GM18868 (cell line): ENCODE measurements around the gene PHLDA3.

ENCODE experiments used
- ATAC-seq: cut with Tn5 transposase; IDR thresholded peaks from one replicate; pipeline ENCODE4 v1.9.1; 2021; ENCODE audit warnings: mild to moderate bottlenecking, moderate library complexity; ENCODE audit not compliant: unreplicated experiment

PHLDA3 gene

GRCh38 chr1:201468844-201469644 is at the start of gene PHLDA3:
Gene PHLDA3, minus strand, starts transcription at chr1:201469188. Its CDS starts 402 bp downstream, at chr1:201468786.
- ATAC-seq: peak; percentile 86

GRCh38 chr1:201518071-201518470 is 49.1 kb upstream of the PHLDA3 start:
- no peak for ATAC-seq

GRCh38 chr1:201517631-201518030 is 48.6 kb upstream of the PHLDA3 start:
- no peak for ATAC-seq

- no peak for ATAC-seq
These were observed 47.6 kb upstream of the PHLDA3 start for GRCh38 chr1:201516511-201517127.

DNA sequence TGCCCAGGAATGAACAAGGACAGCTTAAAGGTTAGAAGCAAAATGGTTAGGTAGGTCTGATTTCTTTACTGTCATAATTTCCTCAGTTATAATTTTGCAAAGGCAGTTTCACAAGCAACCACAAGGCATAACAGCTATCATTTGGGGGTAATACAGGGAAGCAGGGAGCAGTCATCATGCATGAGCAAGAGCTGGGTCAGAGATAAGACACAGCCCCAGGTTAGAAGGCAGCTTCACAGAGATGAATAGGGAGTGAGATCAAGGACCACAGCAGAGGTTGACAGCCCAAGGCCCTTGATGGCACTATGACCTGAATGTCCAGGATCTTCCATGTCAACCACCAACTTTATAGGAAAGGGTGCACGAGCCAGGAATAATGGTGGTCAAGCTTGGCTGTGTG is 46.9 kb upstream of the PHLDA3 start:
- ATAC-seq: no peak

- no peak for ATAC-seq
These were observed 46.2 kb upstream of the PHLDA3 start for GRCh38 chr1:201515062-201515750.

DNA sequence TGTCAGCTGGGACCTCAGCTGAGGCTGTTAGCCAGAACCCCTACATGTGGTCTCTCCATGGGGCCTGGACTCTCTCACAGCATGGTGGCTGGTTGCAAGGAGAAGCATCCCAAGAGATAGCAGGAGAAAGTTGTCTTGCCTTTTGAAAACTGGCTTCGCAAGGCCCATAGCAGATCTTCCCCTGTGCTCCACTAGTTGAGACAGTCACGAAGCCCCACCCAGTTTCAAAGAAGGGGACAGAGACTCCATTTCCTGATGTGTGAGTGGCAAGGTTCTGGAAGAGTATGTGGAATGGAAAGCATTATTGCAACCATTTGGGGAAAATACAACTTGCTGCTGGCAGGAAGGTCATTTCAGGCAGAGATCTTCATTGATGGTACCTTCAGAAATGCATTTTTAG is 45.5 kb upstream of the PHLDA3 start:
- ATAC-seq: no peak

DNA sequence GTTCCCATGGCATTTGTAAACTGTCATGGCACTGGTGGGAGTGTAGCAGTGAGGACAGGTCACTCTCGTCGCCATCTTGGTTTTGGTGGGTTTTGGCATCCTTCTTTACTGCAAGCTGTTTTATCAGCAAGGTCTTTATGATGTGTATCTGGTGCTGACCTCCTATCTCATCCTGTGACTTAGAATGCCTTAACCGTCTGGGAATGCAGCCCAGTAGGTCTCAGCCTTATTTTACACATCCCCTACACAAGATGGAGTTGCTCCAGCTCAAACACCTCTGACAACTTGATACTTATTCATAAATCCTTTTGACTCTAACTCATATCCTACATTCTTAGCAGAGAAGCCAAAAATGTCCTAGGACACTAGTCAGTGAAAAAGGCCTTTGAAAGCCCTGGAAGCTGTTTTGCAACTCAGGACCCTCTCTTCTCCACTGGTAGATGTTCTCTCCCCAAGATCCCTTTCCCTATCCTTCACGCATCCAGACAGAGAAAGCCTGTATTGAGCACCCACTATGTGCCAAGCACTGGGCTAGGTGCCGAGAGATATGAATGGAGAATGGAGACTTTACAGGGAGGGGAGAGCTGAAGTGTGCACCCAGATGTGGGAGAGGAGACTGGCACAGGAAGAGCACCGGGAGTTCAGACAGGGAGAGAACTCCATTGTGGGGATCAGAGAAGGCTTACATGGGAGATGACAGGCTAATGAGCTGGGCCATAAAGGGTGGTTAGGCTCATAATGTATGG is 44.7 kb upstream of the PHLDA3 start:
- ATAC-seq: no peak

DNA sequence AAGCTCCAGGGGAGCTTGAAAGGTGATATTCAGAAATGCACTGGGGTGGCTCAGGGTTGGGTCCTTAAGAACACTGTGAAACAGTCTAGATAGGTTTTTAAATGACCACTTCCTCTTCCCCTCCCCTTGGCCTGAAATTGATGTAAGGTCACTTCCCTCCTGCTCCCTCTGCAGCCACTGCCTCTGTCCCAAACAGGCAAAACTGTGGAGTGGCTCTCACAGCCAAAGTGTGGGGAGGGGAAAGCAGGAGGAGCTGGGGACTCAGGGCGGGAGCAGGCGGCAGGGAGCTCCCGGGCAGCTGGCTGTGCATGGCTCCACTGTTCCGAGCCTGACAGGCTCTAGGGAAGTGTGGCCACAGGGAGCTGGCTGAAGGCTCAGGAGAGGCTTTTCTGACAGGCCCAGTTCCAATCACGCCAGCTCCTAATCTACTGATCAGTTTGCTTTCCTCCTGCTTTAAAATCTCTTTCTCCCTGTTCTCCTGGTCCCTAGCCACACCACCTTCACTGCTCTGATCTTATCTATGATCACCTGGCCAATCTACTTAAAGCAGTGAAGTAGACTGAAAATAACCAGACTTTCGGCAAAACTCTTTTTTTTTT is 43.1 kb upstream of the PHLDA3 start:
- no peak for ATAC-seq

- ATAC-seq: no peak
These were observed 42.5 kb upstream of the PHLDA3 start for GRCh38 chr1:201511396-201511940.

GRCh38 chr1:201510734-201511133 is 41.7 kb upstream of the PHLDA3 start:
- no peak for ATAC-seq

DNA sequence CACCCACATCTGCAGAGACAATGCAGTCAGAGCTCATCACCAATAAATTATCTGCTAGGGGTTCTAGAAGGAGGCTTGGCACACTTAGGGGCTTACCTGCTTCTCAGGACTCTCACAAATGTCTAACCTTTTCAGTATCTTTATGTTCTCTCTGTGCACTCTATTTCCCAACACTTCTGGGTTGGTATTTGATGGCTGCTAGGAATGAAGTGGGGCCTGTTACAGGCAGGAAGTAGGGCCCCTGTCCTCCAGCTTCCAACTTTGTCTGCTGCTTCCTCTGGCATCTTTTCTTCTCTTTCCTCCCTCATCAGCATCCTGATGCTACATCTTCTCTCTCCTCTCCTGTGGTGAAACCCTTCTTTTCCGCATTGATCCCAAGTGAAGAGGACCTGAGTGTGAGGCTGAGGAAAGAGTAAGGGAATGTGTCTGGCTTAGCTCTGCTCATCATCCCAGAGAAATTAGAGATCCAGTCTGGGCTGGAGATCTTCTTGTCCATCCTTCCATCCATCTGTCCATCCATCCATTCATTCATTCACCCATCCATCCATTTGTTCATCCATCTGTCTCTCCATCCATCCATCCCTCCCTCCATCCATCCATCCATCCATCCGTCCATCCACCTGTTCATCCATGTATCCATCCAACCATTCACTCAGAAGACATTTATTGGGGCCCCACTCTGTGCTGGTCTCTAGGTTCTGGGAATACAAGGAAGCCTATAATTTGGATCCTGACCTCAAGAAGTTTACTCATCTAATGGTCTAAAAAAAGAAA is 40.8 kb upstream of the PHLDA3 start:
- ATAC-seq: no peak

DNA sequence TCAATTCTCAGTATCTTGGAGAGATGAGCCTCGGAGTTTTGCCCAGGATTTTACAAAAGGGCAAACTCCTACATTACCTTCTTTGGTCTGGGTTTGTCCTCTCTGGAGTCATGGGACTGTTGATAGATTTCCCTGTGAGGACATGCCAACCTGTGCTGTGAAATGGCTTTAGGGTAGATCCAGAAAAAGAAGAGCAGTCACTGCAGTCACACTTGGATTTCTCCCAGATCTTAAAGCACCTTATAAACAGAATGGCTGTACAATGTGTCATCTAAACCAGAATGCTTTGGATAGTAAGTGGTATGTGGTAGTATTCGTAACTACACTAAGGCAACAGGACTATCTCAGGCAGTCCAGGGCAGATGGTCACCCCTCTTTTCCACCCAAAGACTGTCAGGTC is 39.8 kb upstream of the PHLDA3 start:
- no peak for ATAC-seq

DNA sequence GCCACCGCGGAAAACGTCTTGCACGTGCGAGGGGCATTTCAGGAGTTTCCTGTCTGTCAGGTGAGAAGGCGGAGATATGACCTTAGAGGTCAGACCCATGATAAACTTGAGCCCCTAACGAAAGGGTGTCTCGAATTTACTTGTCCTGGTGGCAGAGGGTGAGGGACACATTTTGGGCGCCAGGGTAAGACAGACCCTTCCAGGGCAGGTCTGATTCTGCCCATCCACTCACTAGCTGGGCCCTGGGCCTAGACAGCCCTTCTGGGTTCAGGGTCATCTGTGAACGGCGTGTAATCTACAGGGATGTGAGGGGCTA is 38.3 kb upstream of the PHLDA3 start:
- peak; percentile 9 for ATAC-seq

GRCh38 chr1:201506557-201507359 is 37.8 kb upstream of the PHLDA3 start, which contains the start of gene CSRP1:
Gene CSRP1, minus strand, starts transcription at chr1:201507123. Its CDS starts 10,820 bp downstream, at chr1:201496303.
- ATAC-seq: peak; percentile 92

GRCh38 chr1:201506092-201506491 is 37.1 kb upstream of the PHLDA3 start:
- ATAC-seq: no peak

DNA sequence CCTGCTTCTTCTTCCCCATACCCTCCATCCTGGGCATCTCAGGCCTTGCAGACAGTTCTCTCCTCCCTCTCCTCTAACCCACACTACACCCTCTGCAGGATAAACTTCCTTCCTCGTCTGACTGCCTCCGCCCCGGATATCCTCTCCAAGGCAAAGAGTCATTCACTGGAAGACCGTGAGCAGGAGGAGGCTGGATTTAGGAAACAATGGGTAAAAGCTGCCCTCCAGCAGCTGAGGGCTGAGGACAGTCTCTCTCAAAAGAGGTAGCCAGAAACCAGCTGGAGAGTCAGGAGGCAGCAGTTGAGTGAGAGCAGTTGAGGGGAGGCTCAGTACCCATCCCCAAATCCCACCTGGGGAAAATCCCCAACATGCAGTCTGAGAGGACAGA is 36.5 kb upstream of the PHLDA3 start:
- no peak for ATAC-seq

DNA sequence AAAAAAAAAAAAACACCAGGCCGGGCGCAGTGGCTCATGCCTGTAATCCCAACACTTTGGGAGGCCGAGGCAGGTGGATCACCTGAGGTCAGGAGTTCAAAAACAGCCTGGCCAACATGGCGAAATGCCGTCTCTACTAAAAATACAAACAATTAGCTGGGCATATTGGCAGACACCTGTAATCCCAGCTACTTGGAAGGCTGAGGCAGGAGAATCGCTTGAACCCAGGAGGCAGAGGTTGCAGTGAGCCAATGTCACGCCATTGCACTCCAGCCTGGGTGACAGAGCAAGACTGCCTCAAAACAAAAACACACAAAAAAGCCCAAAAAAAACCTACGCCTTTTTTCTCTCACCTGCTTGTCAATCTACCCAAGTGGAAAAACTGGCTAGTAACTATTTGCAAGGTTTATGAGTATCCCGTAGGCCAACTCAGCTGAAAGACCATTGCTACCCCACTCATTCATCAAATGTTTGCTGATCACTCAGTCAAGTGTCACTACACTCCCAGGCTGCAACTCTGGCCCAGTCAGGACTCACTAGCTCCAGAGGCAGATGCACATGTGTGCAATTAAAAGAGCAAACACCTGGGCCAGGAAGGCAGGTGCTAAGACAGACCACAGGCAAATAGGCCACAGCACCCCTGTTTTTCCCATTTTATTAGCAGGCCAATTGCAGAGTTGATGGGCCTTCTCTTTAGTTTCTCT is 36.0 kb upstream of the PHLDA3 start:
- no peak for ATAC-seq
